HG02884 (cell line): ENCODE results near the gene PCBP4.

Experiments
- ATAC-seq: cut with Tn5 transposase; IDR thresholded peaks from one replicate; pipeline ENCODE4 v1.9.1; 2021; ENCODE audit warnings: mild to moderate bottlenecking, moderate library complexity; ENCODE audit not compliant: unreplicated experiment

PCBP4 gene

GRCh38 chr3:51955893-51956770 is 11.1 kb downstream of the PCBP4 start:
- ATAC-seq: no peak

GRCh38 chr3:51955175-51955892 is 11.9 kb downstream of the PCBP4 start, which contains the start of gene GPR62:
Gene GPR62, plus strand, starts transcription at chr3:51955381. Its CDS starts 272 bp downstream, at chr3:51955653.
- ATAC-seq: no peak

- no peak for ATAC-seq
Observed at GRCh38 chr3:51954713-51955112, 12.5 kb downstream of the PCBP4 start.

GRCh38 chr3:51954105-51954504 is 13.1 kb downstream of the PCBP4 start:
- no peak for ATAC-seq

- ATAC-seq: no peak
Observed at GRCh38 chr3:51953445-51953844, 13.8 kb downstream of the PCBP4 start.

- ATAC-seq: no peak
Observed at GRCh38 chr3:51950899-51951298, 16.4 kb downstream of the PCBP4 start.

- ATAC-seq: no peak
Observed at GRCh38 chr3:51949121-51949520, 18.1 kb downstream of the PCBP4 start.

- no peak for ATAC-seq
Observed at GRCh38 chr3:51948016-51948580, 19.2 kb downstream of the PCBP4 start.

- ATAC-seq: no peak
Observed at GRCh38 chr3:51947215-51947900, 19.9 kb downstream of the PCBP4 start.

- ATAC-seq: no peak
Observed at GRCh38 chr3:51946796-51947195, 20.5 kb downstream of the PCBP4 start.

- no peak for ATAC-seq
Observed at GRCh38 chr3:51945926-51946705, 21.1 kb downstream of the PCBP4 start.

GRCh38 chr3:51945031-51945840 is 22.0 kb downstream of the PCBP4 start:
- ATAC-seq: no peak

GRCh38 chr3:51944451-51945021 is 22.7 kb downstream of the PCBP4 start:
- no peak for ATAC-seq

GRCh38 chr3:51943451-51944391 is 23.5 kb downstream of the PCBP4 start:
- ATAC-seq: no peak

- no peak for ATAC-seq
Observed at GRCh38 chr3:51942603-51943450, 24.4 kb downstream of the PCBP4 start.

GRCh38 chr3:51941798-51942602 is 25.3 kb downstream of the PCBP4 start, which contains the start of the genes PARP3 and RRP9:
Gene PARP3, plus strand, starts transcription at chr3:51942363. Its CDS starts 993 bp downstream, at chr3:51943356.
Gene RRP9, minus strand, starts transcription at chr3:51941904. Its CDS starts 37 bp downstream, at chr3:51941867.
- peak; percentile 87 for ATAC-seq
